ENCODE data around the gene DIP2C. TPM values are rescaled to one million over a fixed set of nuclear protein-coding genes. Genes with fewer than 3 reads are reported as not detected.

The DIP2C gene
- total RNA-seq, 1 experiment from 2014 or later: 11.0 TPM

- CTCF ChIA-PET: no interaction called here
- Mint-ChIP-seq H3K4me1 (ENCODE audit: low read depth, unreplicated experiment) (peaks cover 10% of the 10 kb centered on the region), H3K9me3 (ENCODE audit: low read depth, unreplicated experiment) (no peaks in the 10 kb centered on the region), H3K4me3 (ENCODE audit: low read depth, unreplicated experiment) (no peak overlapping the region), H3K36me3 (ENCODE audit: insufficient read depth, unreplicated experiment) (no peaks in the 10 kb centered on the region), H3K27ac (ENCODE audit: unreplicated experiment) (no peak overlapping the region), H3K27me3 (ENCODE audit: unreplicated experiment) (no peaks in the 10 kb centered on the region)
- TF ChIP-seq CTCF (IDR thresholded peaks at IDR 0.05; ENCODE audit: unreplicated experiment): no peak
- BruUV-seq (replicated peaks): no TSS peak
- no peak for DNase-seq
- intact Hi-C loops (cut with micrococcal nuclease; ENCODE audit: unreplicated experiment): no loop called here
Observed at GRCh38 chr10:607545-608185, 81.8 kb downstream of the DIP2C start.

- no peaks in the 10 kb centered on the region for H3K36me3 Mint-ChIP-seq (ENCODE audit: insufficient read depth, unreplicated experiment)
- no peaks in the 10 kb centered on the region for H3K9me3 Mint-ChIP-seq (ENCODE audit: low read depth, unreplicated experiment)
- BruUV-seq (replicated peaks): no TSS peak
- CTCF ChIA-PET: no interaction called here
- no peaks in the 10 kb centered on the region for H3K27me3 Mint-ChIP-seq (ENCODE audit: unreplicated experiment)
- no peak for TF ChIP-seq CTCF (IDR thresholded peaks at IDR 0.05; ENCODE audit: unreplicated experiment)
- intact Hi-C loops (cut with micrococcal nuclease; ENCODE audit: unreplicated experiment): no loop called here
- no peak overlapping the region for H3K4me3 Mint-ChIP-seq (ENCODE audit: low read depth, unreplicated experiment)
- DNase-seq: no peak
- H3K27ac Mint-ChIP-seq (ENCODE audit: unreplicated experiment): no peak overlapping the region
- H3K4me1 Mint-ChIP-seq (ENCODE audit: low read depth, unreplicated experiment): peaks cover 7% of the 10 kb centered on the region
Observed at GRCh38 chr10:606762-607544, 82.5 kb downstream of the DIP2C start.

GRCh38 chr10:605632-606325, 83.7 kb downstream of the DIP2C start:
- H3K4me3 Mint-ChIP-seq (ENCODE audit: low read depth, unreplicated experiment): no peak overlapping the region
- peaks cover 7% of the 10 kb centered on the region for H3K4me1 Mint-ChIP-seq (ENCODE audit: low read depth, unreplicated experiment)
- CTCF ChIA-PET: interaction anchor here (0.9 kb wide), 1 partner anchor 59 kb away, joined by 3 read pairs; no protein-coding TSS in a partner anchor
- no peak for TF ChIP-seq CTCF (IDR thresholded peaks at IDR 0.05; ENCODE audit: unreplicated experiment)
- no peaks in the 10 kb centered on the region for H3K27me3 Mint-ChIP-seq (ENCODE audit: unreplicated experiment)
- no peak for DNase-seq
- no TSS peak for BruUV-seq (replicated peaks)
- no peaks in the 10 kb centered on the region for H3K36me3 Mint-ChIP-seq (ENCODE audit: insufficient read depth, unreplicated experiment)
- no peak overlapping the region for H3K27ac Mint-ChIP-seq (ENCODE audit: unreplicated experiment)
- intact Hi-C loops (cut with micrococcal nuclease; ENCODE audit: unreplicated experiment): no loop called here
- no peaks in the 10 kb centered on the region for H3K9me3 Mint-ChIP-seq (ENCODE audit: low read depth, unreplicated experiment)

- intact Hi-C loops (cut with micrococcal nuclease; ENCODE audit: unreplicated experiment): no loop called here
- no TSS peak for BruUV-seq (replicated peaks)
- CTCF ChIA-PET: interaction anchor here (0.9 kb wide), 1 partner anchor 58 kb away, joined by 3 read pairs; no protein-coding TSS in a partner anchor
- no peak overlapping the region for H3K27ac Mint-ChIP-seq (ENCODE audit: unreplicated experiment)
- TF ChIP-seq CTCF (IDR thresholded peaks at IDR 0.05; ENCODE audit: unreplicated experiment): no peak
- H3K36me3 Mint-ChIP-seq (ENCODE audit: insufficient read depth, unreplicated experiment): no peaks in the 10 kb centered on the region
- H3K9me3 Mint-ChIP-seq (ENCODE audit: low read depth, unreplicated experiment): no peaks in the 10 kb centered on the region
- H3K4me3 Mint-ChIP-seq (ENCODE audit: low read depth, unreplicated experiment): no peak overlapping the region
- DNase-seq: no peak
- H3K4me1 Mint-ChIP-seq (ENCODE audit: low read depth, unreplicated experiment): peaks cover 7% of the 10 kb centered on the region
- no peaks in the 10 kb centered on the region for H3K27me3 Mint-ChIP-seq (ENCODE audit: unreplicated experiment)
Observed at GRCh38 chr10:604716-605631, 84.5 kb downstream of the DIP2C start.

All from Calu3 (cell line).